GM21526 (cell line): ENCODE results near the gene SMIM27.
"Not testable (repeated sequence)": the region's sequence is repeated elsewhere in the genome, so short reads cannot be mapped to it uniquely, and the experiment has no call there.

ENCODE experiments used
- ATAC-seq: cut with Tn5 transposase; IDR thresholded peaks from one replicate; pipeline ENCODE4 v1.9.1; 2021; ENCODE audit warnings: moderate library complexity; ENCODE audit not compliant: unreplicated experiment, low FRiP score

Gene SMIM27

DNA sequence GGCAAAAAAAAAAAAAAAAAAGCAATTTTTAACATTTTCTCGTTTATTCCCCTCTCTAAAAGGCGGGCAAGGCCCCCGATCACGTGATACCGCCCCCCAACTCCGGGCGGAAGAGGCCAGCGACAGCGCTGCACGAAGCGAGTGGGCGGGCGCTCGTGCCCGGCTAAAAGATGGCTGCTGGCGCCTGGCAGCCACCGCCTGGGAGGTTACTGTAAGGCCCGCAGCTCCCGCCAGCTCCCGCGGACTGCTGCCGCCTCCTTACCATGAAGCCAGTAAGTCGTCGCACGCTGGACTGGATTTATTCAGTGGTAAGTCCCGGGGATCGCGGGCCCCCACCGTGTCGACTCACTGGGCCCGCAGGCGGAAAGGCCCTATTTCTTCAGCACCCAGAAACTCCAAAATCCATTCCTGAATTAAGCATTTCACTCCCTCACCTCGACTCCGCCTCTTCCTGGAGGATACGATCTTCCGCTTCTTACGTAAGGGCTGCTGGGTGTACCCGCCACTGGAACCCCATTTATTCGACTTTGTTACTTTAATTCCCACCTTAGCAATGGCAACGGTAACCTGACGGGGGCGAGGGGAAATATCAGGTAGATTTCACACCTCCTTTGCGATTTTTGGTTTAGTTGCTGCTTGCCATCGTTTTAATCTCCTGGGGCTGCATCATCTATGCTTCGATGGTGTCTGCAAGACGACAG lies at the start of gene SMIM27, which contains the start of gene TOPORS:
Gene SMIM27 (plus strand): TSS at position 156 of the 701 bp plus-strand sequence. CDS start 108 bp downstream, at position 264.
Gene TOPORS (minus strand): TSS at position 415 of the 701 bp plus-strand sequence. CDS start 150 bp downstream, at position 265.
- ATAC-seq: peak; percentile 64

- ATAC-seq: no peak
Observed at GRCh38 chr9:32502464-32502863, 49.7 kb upstream of the SMIM27 start.

DNA sequence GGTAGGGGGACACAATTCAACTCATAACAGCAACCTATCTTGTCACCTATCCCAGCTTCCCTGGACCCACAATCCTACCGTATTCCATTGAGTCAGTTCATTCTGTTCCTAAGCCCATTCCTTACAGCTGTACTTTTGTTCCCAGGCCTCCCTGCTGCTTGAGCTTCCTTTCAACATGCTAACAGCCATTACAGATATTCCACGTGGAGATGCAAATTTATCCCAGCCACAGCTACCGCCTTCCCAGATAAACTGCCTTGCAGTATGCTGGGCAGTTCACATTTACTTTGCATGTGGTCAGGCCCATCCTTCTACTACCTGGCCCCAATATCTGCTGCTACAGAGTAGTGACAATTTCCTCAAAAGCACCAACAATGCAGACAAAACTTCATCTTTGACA lies 49.1 kb upstream of the SMIM27 start:
- no peak for ATAC-seq

DNA sequence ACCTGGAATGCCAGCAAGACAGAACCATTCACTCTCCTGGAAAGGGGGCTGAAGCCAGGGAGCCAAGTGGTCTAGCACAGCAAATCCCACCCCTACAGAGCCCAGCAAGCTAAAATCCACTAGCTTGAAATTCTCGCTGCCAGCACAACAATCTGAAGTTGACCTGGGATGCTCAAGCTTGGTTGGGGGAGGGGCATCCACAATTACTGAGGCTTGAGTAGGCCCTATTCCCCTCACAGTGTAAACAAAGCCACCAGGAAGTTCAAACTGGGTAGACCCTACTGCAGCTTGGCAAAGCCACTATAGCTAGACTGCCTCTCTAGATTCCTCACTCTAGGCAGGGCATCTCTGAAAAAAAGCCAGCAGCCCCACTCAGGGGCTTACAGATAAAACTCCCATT lies 43.4 kb upstream of the SMIM27 start:
- ATAC-seq: no peak

DNA sequence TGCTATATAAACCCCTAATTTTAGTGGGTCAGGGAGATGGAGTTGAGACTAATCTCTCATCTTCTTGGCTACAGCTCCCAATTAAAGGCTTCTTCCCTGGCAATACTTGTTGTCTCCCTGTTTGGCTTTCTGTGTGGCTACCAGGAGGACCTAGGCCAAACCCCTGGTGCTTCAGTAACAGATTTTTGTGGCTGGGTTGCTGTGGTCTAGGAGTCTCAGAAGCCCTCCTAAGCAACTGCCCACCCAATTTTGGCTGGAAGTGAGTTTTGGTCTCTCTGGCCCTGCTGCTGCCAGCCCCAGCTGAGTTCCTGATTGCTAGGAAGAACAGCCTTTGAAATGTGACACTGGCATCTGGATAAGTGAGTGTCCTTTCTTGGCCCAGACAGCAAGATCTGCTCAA lies 35.9 kb upstream of the SMIM27 start:
- ATAC-seq: no peak

DNA sequence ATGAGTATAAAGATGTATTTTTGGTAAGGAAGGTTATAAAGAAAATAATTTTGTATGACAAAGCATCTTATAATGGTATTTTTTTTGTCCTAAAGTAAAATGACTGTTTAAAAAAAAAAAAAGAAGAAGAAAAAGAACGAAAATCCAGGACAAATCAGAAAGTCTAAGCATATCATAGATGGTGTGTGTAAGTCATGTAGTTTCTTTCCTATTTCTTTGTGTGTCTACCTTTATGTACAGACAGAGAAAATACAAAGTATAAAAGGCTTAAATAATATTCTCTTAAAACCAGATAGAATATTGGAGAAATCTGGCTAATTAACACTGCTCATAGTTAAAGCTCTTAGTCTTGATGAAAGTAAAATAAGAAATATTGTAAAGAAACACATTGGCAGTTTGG lies 33.9 kb upstream of the SMIM27 start:
- ATAC-seq: no peak

- no peak for ATAC-seq
Observed at GRCh38 chr9:32523910-32524309, 28.2 kb upstream of the SMIM27 start.

- not testable (repeated sequence) for ATAC-seq
Observed at GRCh38 chr9:32524558-32524891, 27.6 kb upstream of the SMIM27 start.

GRCh38 chr9:32524892-32525708 lies 27.0 kb upstream of the SMIM27 start:
- no peak for ATAC-seq

DNA sequence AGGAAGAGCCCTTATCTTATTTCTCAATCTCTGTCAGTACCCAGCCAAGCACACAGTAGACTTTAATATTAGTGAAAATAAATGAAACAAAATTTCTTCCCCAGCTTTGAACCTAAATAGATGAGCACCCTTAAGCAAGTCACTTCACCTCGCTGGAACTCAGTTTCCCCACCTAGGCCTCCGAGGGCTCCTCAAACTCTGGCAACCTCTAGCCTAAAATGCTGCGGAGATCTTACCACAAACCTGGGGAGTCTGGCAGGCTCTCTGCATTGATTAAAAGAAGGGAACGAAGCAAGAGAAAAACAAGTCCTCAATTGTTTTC lies 26.5 kb upstream of the SMIM27 start:
- peak; percentile 21 for ATAC-seq

GRCh38 chr9:32526041-32526706 lies 26.0 kb upstream of the SMIM27 start, which contains the start of gene RIGI:
TSS of gene RIGI (minus strand) at chr9:32526196. CDS start at chr9:32526166, 30 bp downstream.
- peak; percentile 68 for ATAC-seq

GRCh38 chr9:32526707-32527048 lies 25.4 kb upstream of the SMIM27 start:
- no peak for ATAC-seq

- ATAC-seq: no peak
Observed at GRCh38 chr9:32533336-32533735, 18.8 kb upstream of the SMIM27 start.

GRCh38 chr9:32533816-32534215 lies 18.3 kb upstream of the SMIM27 start:
- ATAC-seq: no peak

- ATAC-seq: no peak
Observed at GRCh38 chr9:32543047-32543446, 9.1 kb upstream of the SMIM27 start.

DNA sequence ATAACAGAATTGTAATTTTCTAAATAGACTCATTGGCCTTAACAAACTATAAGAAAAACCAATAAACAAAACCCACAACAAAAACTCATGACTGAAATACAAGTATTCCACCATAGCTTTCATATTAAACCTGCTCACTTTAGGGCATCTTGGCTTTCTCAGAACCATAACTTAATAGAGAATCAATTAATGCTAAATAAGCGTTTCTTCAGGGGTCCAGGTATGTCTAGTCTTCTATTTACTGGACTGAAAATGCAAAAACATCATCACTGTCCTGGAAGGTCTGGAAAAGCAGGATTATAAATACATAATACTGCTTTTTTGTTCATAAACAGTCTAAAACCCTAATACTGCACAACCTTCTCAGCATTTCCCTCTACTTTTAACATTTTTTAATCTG lies 6.2 kb upstream of the SMIM27 start:
- ATAC-seq: no peak

DNA sequence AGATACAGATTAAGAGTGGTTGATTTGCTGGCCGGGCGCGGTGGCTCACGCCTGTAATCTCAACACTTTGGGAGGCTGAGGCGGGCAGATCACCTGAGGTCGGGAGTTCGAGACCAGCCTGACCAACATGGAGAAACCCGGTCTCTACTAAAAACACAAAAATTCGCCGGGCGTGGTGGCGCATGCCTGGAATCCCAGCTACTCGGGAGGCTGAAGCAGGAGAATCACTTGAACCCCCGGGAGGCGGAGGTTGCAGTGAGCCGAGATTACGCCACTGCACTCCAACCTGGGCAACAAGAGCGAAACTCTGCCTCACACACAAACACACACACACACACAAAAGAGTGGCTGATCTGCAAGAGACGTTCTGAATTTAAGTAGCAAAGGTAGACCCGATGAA lies 3.9 kb upstream of the SMIM27 start:
- ATAC-seq: not testable (repeated sequence)

GRCh38 chr9:32550150-32550561 lies 2.0 kb upstream of the SMIM27 start:
- ATAC-seq: no peak

DNA sequence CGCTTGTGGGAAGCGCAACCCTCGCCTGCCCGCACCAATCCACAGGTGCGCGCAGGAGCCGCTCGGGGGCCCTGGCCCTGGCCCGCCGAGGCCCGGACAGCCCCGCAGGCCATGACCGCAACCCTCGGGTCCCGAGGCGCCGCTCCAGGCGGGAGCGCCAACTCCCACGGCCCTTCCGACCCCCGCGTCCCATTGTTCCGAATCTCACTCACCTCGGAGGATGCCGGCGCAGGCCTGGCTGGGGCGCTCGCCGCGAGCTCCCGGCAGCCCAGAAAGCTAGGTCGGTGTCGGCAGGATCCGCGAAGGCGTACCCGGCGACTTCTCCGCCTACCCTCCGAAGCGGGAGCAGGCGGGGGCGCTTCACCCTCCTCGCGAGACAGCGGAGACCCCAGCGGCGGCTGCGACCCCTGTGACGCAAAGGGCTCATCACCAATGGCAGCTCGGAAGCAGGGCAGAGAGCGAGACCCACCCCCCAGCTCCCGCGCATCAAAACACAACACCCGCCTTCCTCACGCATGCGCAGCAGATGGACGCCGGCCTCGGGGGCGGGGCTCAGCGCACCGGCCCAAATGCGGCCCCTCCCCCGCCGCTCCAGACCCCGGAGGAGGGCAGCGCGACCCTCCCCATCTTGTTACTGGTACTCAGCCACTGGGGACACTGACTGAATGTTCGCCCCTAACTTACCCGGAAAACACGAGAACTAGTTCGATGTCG lies 1.4 kb upstream of the SMIM27 start:
- peak; percentile 69 for ATAC-seq

GRCh38 chr9:32551276-32552051 lies 663 bp upstream of the SMIM27 start:
- ATAC-seq: peak; percentile 3
